Measurements from ENCODE around the gene PNPLA2. TPM values are rescaled to one million over a fixed set of nuclear protein-coding genes. Genes with fewer than 3 reads are reported as not detected.
A peak's percentile ranks its signal among the peaks of the same experiment; 100 is the strongest.

PNPLA2 gene
- total RNA-seq, 2 experiments from 2014 or later = 110 to 125 TPM

DNA sequence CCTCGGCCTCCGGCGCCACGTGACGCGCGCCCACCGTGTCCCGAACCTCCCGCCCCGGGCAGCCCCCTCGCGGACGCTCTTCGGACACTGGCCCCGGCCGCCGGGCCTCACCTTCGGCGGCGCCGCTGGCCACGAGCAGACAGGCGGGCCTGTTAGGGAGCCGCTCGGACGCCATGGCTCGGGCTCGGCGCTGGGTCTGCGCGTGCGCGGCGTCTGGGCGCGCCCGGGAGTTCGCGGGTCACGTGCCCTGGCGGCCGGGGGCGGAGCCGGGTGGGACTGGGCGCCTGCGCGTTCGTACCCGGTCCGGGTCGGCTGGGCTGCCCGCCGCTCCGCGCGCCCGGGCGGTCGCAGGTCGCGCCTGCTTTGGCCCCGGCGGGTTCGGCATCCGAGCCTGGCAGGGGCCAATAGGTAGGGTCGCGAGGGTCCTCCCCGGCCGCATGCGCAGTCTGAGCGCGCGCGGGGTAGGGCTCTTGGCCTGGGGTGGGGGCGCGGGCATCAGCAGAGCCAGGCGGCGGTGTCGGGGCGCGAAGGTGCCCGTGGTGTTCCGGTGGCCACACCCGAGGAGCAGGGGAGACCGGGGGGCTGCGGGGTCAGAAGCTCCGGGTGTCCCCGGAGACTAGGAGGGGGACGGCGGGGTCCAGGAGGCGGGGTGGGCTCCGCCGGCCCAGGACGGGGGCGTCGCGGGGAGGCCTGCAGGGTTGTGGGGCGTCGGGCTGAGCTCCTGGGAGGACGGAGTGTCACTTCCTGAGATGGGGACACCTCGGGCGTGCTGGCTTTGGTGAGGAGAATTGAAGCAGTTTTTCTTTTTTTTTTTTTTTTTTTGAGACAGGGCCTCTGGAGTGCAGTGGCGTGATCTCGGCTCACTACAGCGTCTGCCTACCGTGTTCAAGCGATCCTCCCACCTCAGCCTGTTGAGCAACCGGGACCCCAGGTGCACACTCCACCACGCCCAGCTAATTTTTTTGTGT, 41.1 kb upstream of the PNPLA2 start, which contains the start of gene GATD1:
Gene GATD1 (minus strand): TSS at position 200 of the 968 bp plus-strand sequence. CDS start 25 bp downstream, at position 175.
- DNase-seq (peak; percentile 99), ATAC-seq (ENCODE audit: low read depth) (peak; percentile 88)
- Mint-ChIP-seq H3K27me3 (no peaks in the 10 kb centered on the region), H3K9me3 (no peaks in the 10 kb centered on the region), H3K36me3 (peaks cover 1% of the 10 kb centered on the region), H3K4me1 (peaks cover 15% of the 10 kb centered on the region), H3K27ac (peak within 1 kb of the TSS; percentile 85), H3K4me3 (peak within 1 kb of the TSS; percentile 88)
- POLR2A ChIA-PET = interaction anchor here (0.6 to 3.7 kb wide), 17 partner anchors 9 to 213 kb away, joined by 3 to 20 read pairs (median 4); partner anchors contain the start of genes CEND1, IRF7, PIDD1 and PNPLA2

DNA sequence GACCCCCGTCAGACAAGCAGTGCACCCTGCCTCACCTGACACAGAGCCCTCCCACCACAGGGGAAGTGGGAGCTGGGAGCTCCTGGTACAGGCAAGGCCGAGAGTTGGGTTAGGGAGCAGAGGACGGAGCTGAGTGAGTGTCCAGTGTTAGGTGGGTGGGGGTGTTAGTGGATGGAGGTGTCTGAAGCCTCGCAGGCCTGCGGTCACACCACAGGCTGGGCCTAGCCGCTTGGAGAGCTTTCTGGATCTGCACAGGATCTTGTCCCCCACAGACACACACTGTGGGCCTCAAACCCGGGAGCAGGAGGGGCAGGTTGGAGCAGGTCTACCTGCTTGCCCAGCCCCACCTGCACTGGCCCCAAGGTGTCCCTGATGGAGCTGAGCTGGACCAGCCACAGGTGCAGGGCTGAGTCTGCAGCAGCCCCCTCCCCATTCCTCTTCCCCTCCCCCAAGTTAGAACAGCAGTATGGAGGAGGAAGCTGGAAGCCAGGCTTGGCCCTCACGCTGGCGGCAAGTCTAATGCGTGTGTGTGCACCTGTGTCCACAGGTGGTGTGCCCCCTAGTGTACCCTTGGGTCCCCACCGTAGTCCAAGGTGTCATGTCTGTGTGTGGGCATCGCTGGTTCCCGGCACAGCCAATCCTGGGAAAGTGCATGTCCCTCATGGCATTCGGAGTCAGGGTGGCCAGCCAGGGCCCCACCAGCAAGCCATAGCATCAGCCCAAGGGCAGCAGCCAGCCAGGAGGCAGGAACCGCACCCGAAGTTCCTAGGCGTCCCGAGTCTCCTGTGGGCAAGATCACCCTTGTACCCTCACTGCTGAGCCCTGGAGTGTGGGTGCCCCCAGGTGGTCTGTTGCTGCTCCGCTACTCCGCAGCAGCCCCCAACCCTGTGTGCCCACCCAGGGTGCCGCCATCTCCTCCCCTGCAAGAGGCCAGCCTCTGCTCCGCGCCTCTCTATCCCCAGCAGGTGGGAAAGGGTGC, 39.4 kb upstream of the PNPLA2 start:
- Mint-ChIP-seq H3K27me3 (no peaks in the 10 kb centered on the region), H3K4me3 (peak overlapping the region; percentile 48), H3K9me3 (no peaks in the 10 kb centered on the region), H3K27ac (no peak overlapping the region), H3K4me1 (peaks cover 16% of the 10 kb centered on the region), H3K36me3 (peaks cover 5% of the 10 kb centered on the region)
- ATAC-seq (ENCODE audit: low read depth) (no peak), DNase-seq (no peak)
- POLR2A ChIA-PET = interaction anchor here (0.7 to 3.7 kb wide), 8 partner anchors 11 to 161 kb away, joined by 3 to 20 read pairs (median 4); partner anchors contain the start of genes CEND1 and PNPLA2

- DNase-seq = no peak
- peaks cover 5% of the 10 kb centered on the region for H3K36me3 Mint-ChIP-seq
- no peaks in the 10 kb centered on the region for H3K9me3 Mint-ChIP-seq
- ATAC-seq (ENCODE audit: low read depth) = no peak
- H3K27me3 Mint-ChIP-seq = no peaks in the 10 kb centered on the region
- H3K4me1 Mint-ChIP-seq = peaks cover 15% of the 10 kb centered on the region
- POLR2A ChIA-PET = interaction anchor here (3.7 kb wide), 1 partner anchor 10 kb away, joined by 20 read pairs; the partner anchor contains the start of gene CEND1
- H3K4me3 Mint-ChIP-seq = no peak overlapping the region
- no peak overlapping the region for H3K27ac Mint-ChIP-seq
Measured at GRCh38 chr11:779955-780532, 38.7 kb upstream of the PNPLA2 start.

DNA sequence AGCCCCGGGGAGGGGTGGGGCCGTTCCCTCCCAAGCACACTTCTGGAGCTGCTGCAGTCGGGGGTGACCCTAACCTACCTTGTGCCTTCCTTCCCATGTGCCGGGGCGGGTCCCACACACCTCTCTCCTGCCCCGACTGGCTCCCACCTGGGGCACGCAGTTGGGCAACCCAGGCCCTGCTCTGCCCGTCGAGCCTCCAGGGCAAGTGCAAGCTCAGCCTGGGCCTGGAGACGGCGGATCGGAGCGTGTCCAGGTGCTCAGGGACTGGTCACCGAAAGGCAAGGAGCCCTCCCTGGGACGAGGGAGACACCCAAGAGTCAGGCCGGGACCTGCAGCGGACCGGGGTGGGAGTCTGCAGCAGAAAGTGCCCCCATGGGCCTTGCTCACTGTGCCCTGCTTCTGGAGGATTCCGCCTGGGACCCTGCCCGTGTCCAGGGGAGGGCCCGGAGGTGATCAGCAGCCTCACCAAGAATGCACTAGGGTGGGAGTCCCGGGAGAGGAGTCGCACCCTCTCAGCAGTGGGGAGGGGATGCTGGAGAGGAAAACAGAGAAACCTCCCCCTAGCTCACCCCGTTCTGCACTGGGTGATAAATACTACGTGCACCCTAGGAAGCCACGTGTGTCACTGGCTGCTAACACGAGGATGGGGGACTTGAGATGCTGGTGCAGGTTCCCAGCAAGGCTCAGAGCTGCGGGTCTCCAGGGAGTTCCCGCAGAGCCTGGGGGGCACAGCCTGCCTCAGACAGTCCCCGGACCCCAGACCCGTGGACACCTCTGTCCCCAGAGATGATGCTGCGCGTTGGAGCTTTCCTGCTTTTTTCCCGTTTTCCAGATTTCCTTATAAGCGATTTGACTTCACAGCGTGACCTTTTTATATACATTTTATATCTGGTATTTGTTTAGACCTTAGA, 36.2 kb upstream of the PNPLA2 start:
- no peak overlapping the region for H3K4me3 Mint-ChIP-seq
- no peaks in the 10 kb centered on the region for H3K27me3 Mint-ChIP-seq
- DNase-seq = no peak
- no peaks in the 10 kb centered on the region for H3K9me3 Mint-ChIP-seq
- POLR2A ChIA-PET = no interaction called here
- H3K27ac Mint-ChIP-seq = no peak overlapping the region
- H3K4me1 Mint-ChIP-seq = peaks cover 14% of the 10 kb centered on the region
- ATAC-seq (ENCODE audit: low read depth) = no peak
- H3K36me3 Mint-ChIP-seq = peaks cover 5% of the 10 kb centered on the region

DNA sequence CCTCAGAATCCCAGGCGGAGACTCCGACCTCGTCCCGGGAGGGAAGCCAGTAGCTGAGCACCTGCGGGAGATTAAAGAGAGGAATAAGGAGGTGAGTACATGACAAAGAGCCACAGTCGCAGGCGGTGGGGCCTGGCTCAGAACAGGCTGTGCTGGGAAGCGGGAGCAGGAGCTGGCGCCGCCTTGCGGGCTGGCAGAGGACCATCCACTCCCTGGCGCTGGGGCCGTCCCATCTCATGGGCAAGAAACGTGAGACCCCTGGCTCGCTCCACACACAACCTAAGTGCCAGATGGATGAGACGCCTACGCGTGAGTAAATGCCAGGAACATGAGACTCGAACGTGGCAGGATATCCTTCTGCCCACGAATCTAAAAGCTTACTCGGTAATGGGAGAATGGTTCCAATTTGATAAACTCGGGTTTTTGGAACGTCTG, 35.1 kb upstream of the PNPLA2 start:
- ATAC-seq (ENCODE audit: low read depth) = no peak
- H3K27ac Mint-ChIP-seq = no peak overlapping the region
- no peak overlapping the region for H3K4me3 Mint-ChIP-seq
- peaks cover 5% of the 10 kb centered on the region for H3K36me3 Mint-ChIP-seq
- POLR2A ChIA-PET = interaction anchor here (1.0 kb wide), 1 partner anchor 9 kb away, joined by 3 read pairs; no protein-coding TSS in a partner anchor
- no peaks in the 10 kb centered on the region for H3K9me3 Mint-ChIP-seq
- peaks cover 12% of the 10 kb centered on the region for H3K4me1 Mint-ChIP-seq
- peak; percentile 44 for DNase-seq
- H3K27me3 Mint-ChIP-seq = no peaks in the 10 kb centered on the region

- Mint-ChIP-seq H3K4me1 (peaks cover 7% of the 10 kb centered on the region), H3K27ac (peak overlapping the region; percentile 30), H3K27me3 (no peaks in the 10 kb centered on the region), H3K9me3 (no peaks in the 10 kb centered on the region), H3K4me3 (no peak overlapping the region), H3K36me3 (peaks cover 7% of the 10 kb centered on the region)
- POLR2A ChIA-PET = interaction anchor here (1.1 to 1.2 kb wide), 2 partner anchors 9 to 60 kb away, joined by 3 to 7 read pairs; no protein-coding TSS in a partner anchor
- ATAC-seq (ENCODE audit: low read depth) = no peak
- DNase-seq = no peak
Measured at GRCh38 chr11:786235-787083, 32.3 kb upstream of the PNPLA2 start.

DNA sequence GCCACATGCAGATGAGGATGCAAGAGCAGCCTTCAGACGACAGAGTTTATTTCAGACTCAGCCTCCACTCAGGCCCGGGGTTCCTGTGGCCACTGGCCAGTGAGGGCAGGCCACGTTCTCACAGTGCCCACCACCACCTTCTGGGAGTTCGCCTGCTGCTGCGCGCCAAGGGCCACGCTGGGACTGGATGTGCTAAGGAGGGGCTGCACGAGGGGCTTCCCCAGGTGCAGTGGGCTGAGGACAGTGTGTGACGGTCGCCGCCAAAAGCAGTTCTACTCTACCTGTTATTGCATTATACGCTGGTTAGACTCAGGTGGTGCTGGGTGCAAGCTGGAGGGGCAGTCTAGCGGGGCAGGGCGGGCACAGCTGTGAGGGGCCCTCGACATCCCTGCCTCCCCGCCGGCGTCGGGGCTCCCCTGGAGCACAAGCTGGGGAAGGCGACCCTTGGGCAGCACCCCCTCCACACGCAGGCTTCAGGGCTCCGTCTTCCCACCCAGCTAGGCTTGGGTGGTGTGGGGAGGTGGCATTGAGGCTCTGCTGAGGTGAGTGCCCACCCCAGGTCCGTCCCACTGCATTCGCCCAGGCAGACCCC, 31.5 kb upstream of the PNPLA2 start:
- Mint-ChIP-seq H3K27ac (peak overlapping the region; percentile 25), H3K4me1 (peaks cover 7% of the 10 kb centered on the region), H3K4me3 (no peak overlapping the region), H3K27me3 (no peaks in the 10 kb centered on the region), H3K36me3 (peaks cover 7% of the 10 kb centered on the region), H3K9me3 (no peaks in the 10 kb centered on the region)
- DNase-seq (no peak), ATAC-seq (ENCODE audit: low read depth) (no peak)
- POLR2A ChIA-PET = interaction anchor here (1.2 kb wide), 1 partner anchor 9 kb away, joined by 7 read pairs; no protein-coding TSS in a partner anchor

DNA sequence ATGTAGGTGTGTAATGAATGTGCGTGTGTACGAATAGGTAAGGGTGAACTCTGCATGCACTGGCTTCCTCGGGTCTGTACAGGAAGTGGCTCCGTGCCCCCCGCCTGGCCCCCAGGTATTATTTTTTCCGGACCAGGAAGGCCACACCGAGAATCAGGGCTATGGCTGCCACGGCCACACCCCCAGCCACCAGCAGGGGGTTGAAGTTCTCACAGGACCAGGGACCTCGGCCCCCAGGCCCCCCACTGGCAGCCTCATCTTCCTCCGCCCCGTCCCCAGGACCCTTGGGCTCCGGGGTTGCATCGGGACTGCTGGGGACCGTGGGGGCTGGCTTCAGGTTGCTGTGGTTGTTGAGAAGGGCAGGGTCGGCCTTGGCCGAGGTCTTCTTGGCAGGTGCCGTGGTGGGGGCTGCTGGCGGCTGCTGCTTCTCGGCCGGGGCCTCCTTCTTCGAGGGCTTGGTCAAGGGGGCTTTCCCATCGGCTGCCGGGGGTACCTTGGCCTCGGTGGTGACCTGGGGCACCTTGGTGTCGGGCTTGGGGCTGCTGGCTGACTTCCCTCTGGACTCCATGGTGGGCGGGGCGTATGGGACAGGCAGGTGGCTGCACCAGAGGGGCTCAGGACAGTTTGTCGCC, 30.6 kb upstream of the PNPLA2 start:
- DNase-seq = no peak
- no peak overlapping the region for H3K4me3 Mint-ChIP-seq
- H3K9me3 Mint-ChIP-seq = no peaks in the 10 kb centered on the region
- H3K36me3 Mint-ChIP-seq = peaks cover 7% of the 10 kb centered on the region
- H3K27ac Mint-ChIP-seq = no peak overlapping the region
- POLR2A ChIA-PET = no interaction called here
- H3K4me1 Mint-ChIP-seq = peaks cover 7% of the 10 kb centered on the region
- no peaks in the 10 kb centered on the region for H3K27me3 Mint-ChIP-seq
- no peak for ATAC-seq (ENCODE audit: low read depth)

DNA sequence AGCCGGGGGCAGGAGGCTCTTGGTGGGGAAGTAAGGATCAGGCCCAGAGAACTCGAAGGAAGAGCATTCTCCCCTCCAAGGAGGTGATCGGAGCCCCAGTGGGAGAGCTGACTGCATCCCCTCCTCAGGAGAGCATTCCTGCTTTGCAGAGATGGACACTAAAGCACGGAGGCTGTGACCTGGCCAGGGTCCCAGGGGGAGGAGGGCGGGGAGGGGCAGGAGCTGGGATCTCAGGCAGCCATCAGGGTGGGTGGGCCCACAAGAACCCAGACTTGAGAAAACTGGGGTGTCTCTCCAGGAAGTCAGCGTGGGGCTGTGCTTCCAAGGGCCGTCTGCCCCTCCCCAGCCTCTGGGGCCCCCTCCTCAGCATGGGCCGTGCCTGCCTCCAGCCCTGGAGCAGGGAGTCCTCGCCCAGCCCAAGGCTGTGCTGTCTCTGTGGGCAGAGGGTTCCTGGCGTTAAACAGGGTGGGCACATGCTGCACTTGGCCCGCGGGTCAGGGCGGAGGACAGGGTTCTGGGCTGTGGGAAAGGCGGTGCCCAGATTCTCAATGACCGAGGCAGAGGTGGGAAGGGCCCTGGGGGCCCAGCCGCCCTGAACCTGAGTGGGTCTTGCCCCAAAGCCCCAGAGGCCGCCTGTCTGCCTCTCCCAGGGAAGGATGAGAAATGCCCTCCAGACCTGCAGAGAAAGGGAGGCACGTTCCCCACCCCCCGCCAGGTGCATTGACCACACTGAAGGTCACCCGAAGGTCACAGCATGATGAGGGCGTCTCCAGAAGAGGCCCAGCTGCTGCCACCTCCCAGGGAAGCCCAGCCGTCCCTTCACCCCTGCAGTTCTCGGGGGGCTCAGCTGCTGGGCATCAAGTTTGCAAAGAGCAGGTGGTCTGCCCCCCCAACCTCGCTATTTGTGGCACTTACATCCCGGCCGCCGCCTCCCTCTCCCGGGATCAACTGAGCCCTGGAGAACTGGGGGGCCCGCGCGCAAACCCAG, 29.5 kb upstream of the PNPLA2 start:
- Mint-ChIP-seq H3K4me1 (peaks cover 5% of the 10 kb centered on the region), H3K27ac (no peak overlapping the region), H3K36me3 (peaks cover 3% of the 10 kb centered on the region), H3K27me3 (no peaks in the 10 kb centered on the region), H3K9me3 (no peaks in the 10 kb centered on the region), H3K4me3 (no peak overlapping the region)
- ATAC-seq (ENCODE audit: low read depth) (no peak), DNase-seq (no peak)
- POLR2A ChIA-PET = interaction anchor here (0.6 to 3.5 kb wide), 3 partner anchors 11 to 17 kb away, joined by 3 to 20 read pairs (median 3); partner anchors contain the start of gene GATD1

All from activated naive CD8-positive, alpha-beta T cell treated with anti-CD3 and anti-CD28 coated beads, Interleukin-2, amount 10 ng/mL, durations not matched to agents 7 days and 5 days (primary cell).